OCI-LY1 (cell line): ENCODE data around the gene USP13.

ENCODE experiments used
- H2AFZ ChIP-seq: fragments of 200-600 bp; sonication (generic), shearing (Covaris generic); 2 replicates; pipeline ENCODE4 v1.6.0; 2014; ENCODE audit warnings: antibody characterized with exemption, mild to moderate bottlenecking, low read length
- H3F3A ChIP-seq: fragments of 200-600 bp; sonication (generic), shearing (Covaris generic); 2 replicates; pipeline ENCODE4 v1.6.0; 2014; ENCODE audit warnings: mild to moderate bottlenecking, antibody characterized with exemption, low read length, moderate library complexity; ENCODE audit not compliant: insufficient read depth
- H3K27ac ChIP-seq: fragments of 200-600 bp; sonication (generic); 2 replicates; pipeline ENCODE4 v1.5.1; 2014; ENCODE audit warnings: low read length, mixed run types, mild to moderate bottlenecking, low read depth; ENCODE audit not compliant: poor library complexity, severe bottlenecking
- H3K27me3 ChIP-seq: fragments of 200-600 bp; sonication (generic); 2 replicates; pipeline ENCODE4 v1.6.0; 2014; ENCODE audit warnings: antibody characterized with exemption, mild to moderate bottlenecking, low read length, moderate library complexity; ENCODE audit not compliant: insufficient read depth
- H3K36me3 ChIP-seq: fragments of 200-600 bp; sonication (generic); 2 replicates; pipeline ENCODE4 v1.6.1; 2014; ENCODE audit warnings: mild to moderate bottlenecking, antibody characterized with exemption, low read length, moderate library complexity, mixed read lengths; ENCODE audit not compliant: insufficient read depth
- H3K4me1 ChIP-seq: fragments of 200-600 bp; sonication (generic); 2 replicates; pipeline ENCODE4 v1.5.1; 2014; ENCODE audit warnings: mild to moderate bottlenecking, low read length, moderate library complexity; ENCODE audit not compliant: insufficient read depth, severe bottlenecking
- H3K4me2 ChIP-seq: fragments of 200-600 bp; sonication (generic), shearing (Covaris generic); 2 replicates; pipeline ENCODE4 v1.6.1; 2014; ENCODE audit warnings: low read length
- H3K4me3 ChIP-seq: fragments of 200-600 bp; sonication (generic); 2 replicates; pipeline ENCODE4 v1.5.1; 2014; ENCODE audit warnings: low read length, low read depth, mild to moderate bottlenecking, mixed read lengths; ENCODE audit not compliant: poor library complexity, severe bottlenecking
- H3K79me2 ChIP-seq: fragments of 200-600 bp; shearing (Covaris generic); 2 replicates; pipeline ENCODE4 v1.6.1; 2016; ENCODE audit warnings: mixed run types, low read length, mixed read lengths; ENCODE audit not compliant: insufficient read depth
- H3K9ac ChIP-seq: fragments of 200-600 bp; sonication (generic), shearing (Covaris generic); 2 replicates; pipeline ENCODE4 v1.6.1; 2014; ENCODE audit warnings: mild to moderate bottlenecking, low read length, mixed read lengths
- H3K9me2 ChIP-seq: fragments of 200-600 bp; sonication (generic), shearing (Covaris generic); 2 replicates; pipeline ENCODE4 v1.6.1; 2014; ENCODE audit warnings: low read depth, mild to moderate bottlenecking, low read length, mixed read lengths
- H3K9me3 ChIP-seq: fragments of 200-600 bp; shearing (Covaris generic); 2 replicates; pipeline ENCODE4 v1.6.1; 2014; ENCODE audit warnings: low read length, mixed read lengths
- H4K20me1 ChIP-seq: fragments of 200-600 bp; sonication (generic), shearing (Covaris generic); 2 replicates; pipeline ENCODE4 v1.6.0; 2016; ENCODE audit warnings: mild to moderate bottlenecking, low read length; ENCODE audit not compliant: insufficient read depth
- CTCF ChIP-seq: fragments of 200-600 bp; sonication (generic), shearing (Covaris generic); IDR thresholded peaks from 2 replicates; pipeline ENCODE4 v1.5.1; 2017; ENCODE audit warnings: mild to moderate bottlenecking, antibody characterized with exemption, low read length, moderate library complexity, mixed read lengths
- EZH2 ChIP-seq: fragments of 200-600 bp; sonication (generic), shearing (Covaris generic); IDR thresholded peaks from 2 replicates; pipeline ENCODE4 v1.8.0; 2017; ENCODE audit warnings: borderline replicate concordance, mixed run types, mild to moderate bottlenecking, antibody characterized with exemption, low read length, moderate library complexity, mixed read lengths

USP13 gene

GRCh38 chr3:179716811-179717210 lies 64.0 kb downstream of the USP13 start:
- H3K79me2 ChIP-seq = no peaks in the 10 kb centered on the region
- H3K9me2 ChIP-seq = no peaks in the 10 kb centered on the region
- no peaks in the 10 kb centered on the region for H4K20me1 ChIP-seq
- no peaks in the 10 kb centered on the region for H3K4me1 ChIP-seq
- no peaks in the 10 kb centered on the region for H3K27me3 ChIP-seq
- no peak overlapping the region for H3K4me3 ChIP-seq
- no peak overlapping the region for H2AFZ ChIP-seq
- TF ChIP-seq EZH2 (no peak), CTCF (no peak)
- H3K9ac ChIP-seq = no peak overlapping the region
- no peak overlapping the region for H3K27ac ChIP-seq
- no peak overlapping the region for H3K4me2 ChIP-seq
- no peaks in the 10 kb centered on the region for H3K9me3 ChIP-seq
- H3F3A ChIP-seq = no peaks in the 10 kb centered on the region
- peaks cover 43% of the 10 kb centered on the region for H3K36me3 ChIP-seq

GRCh38 chr3:179717219-179717618 lies 64.4 kb downstream of the USP13 start:
- Histone ChIP-seq H3K9ac (no peak overlapping the region), H3K27me3 (no peaks in the 10 kb centered on the region), H3K4me1 (no peaks in the 10 kb centered on the region), H3K4me2 (no peak overlapping the region), H4K20me1 (no peaks in the 10 kb centered on the region), H3F3A (no peaks in the 10 kb centered on the region), H2AFZ (no peak overlapping the region), H3K9me3 (no peaks in the 10 kb centered on the region), H3K36me3 (peaks cover 42% of the 10 kb centered on the region), H3K4me3 (no peak overlapping the region), H3K9me2 (no peaks in the 10 kb centered on the region), H3K27ac (no peak overlapping the region), H3K79me2 (no peaks in the 10 kb centered on the region)
- TF ChIP-seq CTCF (no peak), EZH2 (no peak)

DNA sequence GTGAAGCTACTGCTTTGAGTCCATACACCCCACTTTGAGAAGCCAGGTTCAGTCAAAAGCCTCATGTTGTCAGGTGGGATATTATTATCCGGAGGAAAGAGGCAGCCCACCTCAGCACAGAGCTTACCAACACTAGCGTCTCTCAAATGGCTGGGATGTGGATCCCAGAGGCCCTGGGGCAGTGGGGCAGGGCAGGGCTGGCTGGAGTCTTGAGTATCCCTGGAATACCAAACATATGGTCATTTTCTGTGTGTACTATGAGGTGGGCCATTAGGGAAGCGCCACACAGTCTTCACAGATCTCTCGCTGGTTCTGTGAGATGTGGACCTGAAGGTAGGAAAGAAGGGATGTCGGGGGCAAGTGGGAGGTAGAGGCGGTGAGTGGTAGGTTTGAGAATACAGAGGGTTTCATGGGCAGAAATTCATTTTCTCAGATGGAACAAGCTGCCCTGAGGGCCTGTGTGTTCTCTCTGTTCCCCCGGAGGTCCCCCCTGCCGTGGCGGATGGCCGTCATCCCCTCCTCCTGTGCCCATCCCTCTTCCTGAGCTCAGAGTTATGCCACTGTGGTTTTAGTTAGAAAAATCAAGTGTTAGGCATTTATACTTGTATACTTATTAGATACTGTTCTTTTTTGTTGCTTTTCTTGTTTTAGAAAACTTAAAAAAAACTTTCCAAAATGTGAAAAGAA lies 66.4 kb downstream of the USP13 start:
- Histone ChIP-seq H3K9ac (no peak overlapping the region), H3K4me1 (no peaks in the 10 kb centered on the region), H3K27ac (no peak overlapping the region), H3K4me2 (no peak overlapping the region), H3K9me2 (no peaks in the 10 kb centered on the region), H3K4me3 (no peak overlapping the region), H3K79me2 (no peaks in the 10 kb centered on the region), H3K27me3 (no peaks in the 10 kb centered on the region), H3K9me3 (no peaks in the 10 kb centered on the region), H3F3A (no peaks in the 10 kb centered on the region), H2AFZ (no peak overlapping the region), H3K36me3 (peaks cover 36% of the 10 kb centered on the region), H4K20me1 (no peaks in the 10 kb centered on the region)
- no peak for TF ChIP-seq EZH2
- TF ChIP-seq CTCF = no peak
